HPDE6-E6E7 (cell line): ENCODE results near the gene ENPEP.
"Not testable (repeated sequence)": the region's sequence is repeated elsewhere in the genome, so short reads cannot be mapped to it uniquely, and the experiment has no call there.

Experiments used
- DNase-seq: peaks from one replicate; pipeline ENCODE4 v3.0.0; 2011; ENCODE audit warnings: missing footprints; ENCODE audit errors: extremely low spot score

Gene ENPEP

GRCh38 chr4:110484029-110484428, 8.1 kb downstream of the ENPEP start:
- no peak for DNase-seq

- peak; percentile 14 for DNase-seq
Measured at GRCh38 chr4:110484767-110485166, 8.8 kb downstream of the ENPEP start.

- DNase-seq = no peak
Measured at GRCh38 chr4:110485452-110485851, 9.5 kb downstream of the ENPEP start.

- no peak for DNase-seq
Measured at GRCh38 chr4:110486256-110486655, 10.3 kb downstream of the ENPEP start.

- not testable (repeated sequence) for DNase-seq
Measured at GRCh38 chr4:110486850-110487249, 10.9 kb downstream of the ENPEP start.

- DNase-seq = peak; percentile 14
Measured at GRCh38 chr4:110487873-110488272, 11.9 kb downstream of the ENPEP start.

GRCh38 chr4:110489901-110490508, 14.1 kb downstream of the ENPEP start:
- no peak for DNase-seq

- no peak for DNase-seq
Measured at GRCh38 chr4:110492522-110492921, 16.6 kb downstream of the ENPEP start.

GRCh38 chr4:110493520-110493919, 17.6 kb downstream of the ENPEP start:
- no peak for DNase-seq

GRCh38 chr4:110498420-110498819, 22.5 kb downstream of the ENPEP start:
- no peak for DNase-seq

- DNase-seq = no peak
Measured at GRCh38 chr4:110499126-110499525, 23.2 kb downstream of the ENPEP start.

- DNase-seq = no peak
Measured at GRCh38 chr4:110501826-110502225, 25.9 kb downstream of the ENPEP start.

GRCh38 chr4:110503270-110504083, 27.5 kb downstream of the ENPEP start:
- DNase-seq = no peak

- DNase-seq = no peak
Measured at GRCh38 chr4:110504084-110504435, 28.1 kb downstream of the ENPEP start.

GRCh38 chr4:110505440-110505839, 29.5 kb downstream of the ENPEP start:
- DNase-seq = no peak

- peak; percentile 22 for DNase-seq
Measured at GRCh38 chr4:110508827-110509710, 33.1 kb downstream of the ENPEP start.

- no peak for DNase-seq
Measured at GRCh38 chr4:110510277-110510676, 34.3 kb downstream of the ENPEP start.

- peak; percentile 14 for DNase-seq
Measured at GRCh38 chr4:110510955-110511544, 35.1 kb downstream of the ENPEP start.

GRCh38 chr4:110512901-110513300, 36.9 kb downstream of the ENPEP start:
- DNase-seq = no peak

- no peak for DNase-seq
Measured at GRCh38 chr4:110514889-110515479, 39.0 kb downstream of the ENPEP start.

GRCh38 chr4:110515676-110516075, 39.7 kb downstream of the ENPEP start:
- no peak for DNase-seq
